GM18867 (cell line): ENCODE results near the gene TNMD.

Source experiments
- ATAC-seq: cut with Tn5 transposase; IDR thresholded peaks from one replicate; pipeline ENCODE4 v1.9.1; 2021; ENCODE audit warnings: mild to moderate bottlenecking, moderate library complexity; ENCODE audit not compliant: unreplicated experiment

TNMD gene

DNA sequence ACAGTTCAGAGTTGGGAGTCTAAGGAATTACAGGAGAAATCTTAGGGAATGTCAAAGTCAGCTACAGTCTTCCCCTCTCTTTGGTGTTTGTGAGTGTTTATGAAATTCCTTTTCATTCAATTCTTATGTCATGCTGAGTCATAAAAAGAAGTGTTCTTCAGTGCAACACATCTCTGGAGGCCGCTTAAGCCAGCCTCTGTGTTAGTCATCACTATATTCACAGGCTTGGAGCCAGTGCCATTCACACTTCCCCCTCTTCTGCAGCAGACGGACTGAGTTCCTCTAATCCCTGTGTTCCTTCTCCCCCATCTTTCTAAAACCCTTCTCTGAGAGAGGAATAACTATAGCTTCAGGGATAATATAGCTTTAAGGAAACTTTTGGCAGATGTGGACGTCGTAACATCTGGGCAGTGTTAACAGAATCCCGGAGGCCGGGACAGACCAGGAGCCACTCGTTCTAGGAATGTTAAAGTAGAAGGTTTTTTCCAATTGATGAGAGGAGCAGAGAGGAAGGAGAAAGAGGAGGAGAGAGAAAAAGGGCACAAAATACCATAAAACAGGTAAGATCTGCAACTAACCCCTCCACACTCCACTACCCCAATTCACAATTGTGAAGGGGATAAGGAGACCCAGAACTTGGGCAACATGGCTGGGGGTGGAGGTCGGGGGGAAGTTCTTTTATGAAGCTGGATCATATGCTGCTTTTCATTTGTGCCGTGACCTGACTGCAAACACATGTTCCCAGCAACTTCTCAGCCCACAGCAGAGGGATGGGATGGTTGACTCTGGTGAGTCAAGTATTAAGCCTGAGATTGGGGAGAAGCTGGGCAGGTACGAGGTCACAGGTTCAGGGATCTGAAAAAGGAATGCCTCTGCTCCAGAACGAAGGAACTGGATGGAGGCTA lies 59.5 kb downstream of the TNMD start, which contains the start of gene SRPX2:
Gene SRPX2, plus strand, starts transcription at position 244 of the 905 bp plus-strand sequence. CDS start 2,124 bp downstream, outside the sequence.
- ATAC-seq = peak; percentile 58

DNA sequence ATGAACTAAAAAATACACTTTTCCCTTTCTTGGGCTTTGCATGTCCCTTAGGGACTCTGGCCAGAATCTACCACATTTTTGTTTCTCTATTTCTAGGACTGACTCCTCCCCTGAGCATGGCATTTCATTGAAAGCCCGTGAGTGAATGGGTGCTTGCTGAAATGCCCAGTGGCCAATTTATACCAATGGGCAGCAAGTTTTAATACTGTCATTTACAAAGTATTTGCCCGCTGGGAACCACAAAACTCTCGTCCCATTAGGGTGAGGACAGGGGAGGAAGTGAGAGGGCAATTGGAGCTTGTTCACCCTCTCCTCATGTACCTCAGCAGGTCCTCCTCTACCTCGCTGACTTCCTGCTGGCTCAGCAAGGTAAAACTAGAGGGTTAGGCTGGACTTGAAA lies 60.4 kb downstream of the TNMD start:
- no peak for ATAC-seq

DNA sequence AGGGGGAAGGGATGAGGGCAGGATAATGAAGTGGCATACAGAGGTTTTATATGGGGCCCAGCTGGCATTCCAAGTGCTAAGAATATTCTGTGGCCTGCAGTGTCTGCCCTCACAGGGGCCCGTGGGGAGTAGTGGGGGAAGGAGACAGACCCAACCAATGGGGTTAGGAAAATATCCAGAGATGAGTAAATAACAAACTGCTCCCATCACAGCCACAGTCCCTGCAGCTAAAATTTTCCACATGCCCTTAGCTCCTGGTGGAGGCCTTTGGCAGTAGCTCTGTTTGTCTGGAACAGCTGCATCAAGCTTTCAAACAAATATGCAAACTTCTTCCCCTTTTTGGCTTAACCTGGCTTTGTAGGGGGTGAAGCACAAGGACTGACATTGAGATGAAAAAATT lies 62.4 kb downstream of the TNMD start:
- no peak for ATAC-seq

DNA sequence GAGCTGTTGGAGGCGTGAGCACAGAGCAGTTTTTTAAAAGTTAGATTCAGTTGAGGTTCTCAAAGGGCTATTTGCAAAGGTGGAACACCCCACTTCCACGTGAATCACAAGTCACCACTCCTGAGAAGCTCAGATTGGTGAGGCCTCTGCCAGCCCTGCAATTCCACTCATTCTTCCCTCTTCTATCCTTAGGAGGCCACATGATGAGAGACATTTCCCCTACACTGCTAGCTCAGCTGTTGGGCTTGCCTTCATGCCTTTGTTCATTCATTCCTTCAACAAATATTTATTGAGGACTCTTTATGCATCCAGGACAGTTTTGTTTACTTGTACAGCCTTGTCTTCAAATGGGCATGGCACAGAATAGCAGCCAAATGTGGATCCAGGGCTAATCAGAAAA lies 63.0 kb downstream of the TNMD start:
- no peak for ATAC-seq

DNA sequence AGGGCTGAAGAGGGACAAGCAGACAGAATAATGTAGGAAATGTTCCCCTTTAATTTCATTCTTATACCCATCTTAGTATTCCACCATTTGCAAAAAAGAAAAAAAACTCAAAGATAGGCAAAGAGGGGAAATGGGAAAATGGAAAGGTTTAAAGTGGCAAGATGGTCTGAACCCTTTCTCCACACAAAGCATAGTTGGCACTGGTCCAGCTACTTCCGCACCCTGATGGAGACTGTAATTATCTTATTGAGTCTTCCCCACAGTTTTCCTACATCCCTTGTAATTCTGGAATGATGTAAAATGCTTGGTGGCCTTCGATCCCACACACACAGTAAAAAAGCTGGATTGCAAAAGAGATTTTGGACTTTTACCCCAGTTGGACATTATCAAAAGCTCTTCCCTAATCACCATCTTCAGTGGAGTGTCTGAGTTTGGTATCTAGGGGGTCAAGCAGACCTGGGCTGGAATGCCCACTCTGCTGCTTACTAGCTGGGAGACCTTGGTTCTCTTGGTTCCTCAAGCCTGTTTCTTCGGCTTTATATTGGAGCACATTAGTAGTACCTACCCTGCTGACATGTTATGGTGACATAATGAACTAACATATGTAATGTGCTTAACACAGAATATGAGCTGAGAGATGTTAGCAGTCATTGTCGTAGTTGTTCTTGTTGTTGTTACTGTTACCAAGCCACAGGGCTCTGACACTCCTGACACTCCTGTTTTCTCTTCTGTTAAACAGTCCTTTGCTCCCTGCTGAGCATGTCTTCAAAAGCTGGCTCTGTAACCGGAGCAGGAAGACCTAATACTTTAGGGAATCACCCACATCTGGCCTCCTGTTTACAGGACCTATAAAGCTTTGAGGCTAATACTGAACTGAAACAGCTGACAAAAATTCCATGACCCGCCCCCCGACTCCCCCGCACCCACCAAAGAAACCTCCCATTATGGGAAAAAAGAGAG lies 64.0 kb downstream of the TNMD start:
- ATAC-seq = no peak
